SK-N-SH treated with all-trans-retinoic acid at 6 μM for 48 hours (cell line): ENCODE results near the gene WDR20.

ENCODE experiments used
- ATAC-seq: fragments of 200-7000 bp; cut with Tn5 transposase; 3 replicates; pipeline ENCODE4 v1.9.1; 2020; ENCODE audit warnings: mild to moderate bottlenecking, moderate library complexity
- ARNTL ChIP-seq: fragments of 450-650 bp; formaldehyde crosslinking; IDR thresholded peaks from 2 replicates; pipeline ENCODE4 v1.5.0; 2020; ENCODE audit warnings: low read depth, mild to moderate bottlenecking, moderate library complexity, borderline replicate concordance
- BACH2 ChIP-seq: fragments of 250-450 bp; sonication (Bioruptor Pico); IDR thresholded peaks from 2 replicates; pipeline ENCODE4 v1.9.0; 2021; ENCODE audit warnings: mild to moderate bottlenecking, borderline replicate concordance
- CSDC2 ChIP-seq: fragments of 250-450 bp; sonication (Bioruptor Pico); IDR thresholded peaks from 2 replicates; pipeline ENCODE4 v1.5.0; 2020; ENCODE audit warnings: mild to moderate bottlenecking, moderate library complexity
- CSRNP3 ChIP-seq: fragments of 250-450 bp; sonication (Bioruptor Pico); IDR thresholded peaks from 2 replicates; pipeline ENCODE4 v1.5.1; 2021; ENCODE audit warnings: mild to moderate bottlenecking, moderate library complexity
- ESRRG ChIP-seq: fragments of 250-450 bp; sonication (Bioruptor Pico); IDR thresholded peaks from 2 replicates; pipeline ENCODE4 v1.6.1; 2021; ENCODE audit warnings: mild to moderate bottlenecking
- GLIS3 ChIP-seq: fragments of 250-450 bp; sonication (Bioruptor Pico); IDR thresholded peaks from 2 replicates; pipeline ENCODE4 v1.5.0; 2020; ENCODE audit warnings: mild to moderate bottlenecking, moderate library complexity
- ISL1 ChIP-seq: fragments of 250-450 bp; sonication (Bioruptor Pico); IDR thresholded peaks from 2 replicates; pipeline ENCODE4 v2.1.2; 2022; ENCODE audit warnings: mild to moderate bottlenecking, moderate library complexity
- OSR1 ChIP-seq: fragments of 250-450 bp; sonication (Bioruptor Pico); IDR thresholded peaks from 2 replicates; pipeline ENCODE4 v1.8.0; 2022; ENCODE audit warnings: moderate library complexity, mild to moderate bottlenecking, inconsistent platforms
- PPARA ChIP-seq: fragments of 250-450 bp; sonication (Bioruptor Pico); IDR thresholded peaks from 2 replicates; pipeline ENCODE4 v1.5.0; 2020; ENCODE audit warnings: mild to moderate bottlenecking, borderline replicate concordance
- RARB ChIP-seq: fragments of 250-450 bp; sonication (Bioruptor Pico); IDR thresholded peaks from 2 replicates; pipeline ENCODE4 v1.8.0; 2021; ENCODE audit warnings: mild to moderate bottlenecking, moderate library complexity
- SNAI2 ChIP-seq: fragments of 250-450 bp; sonication (Bioruptor Pico); IDR thresholded peaks from 2 replicates; pipeline ENCODE4 v1.5.0; 2020; ENCODE audit warnings: mild to moderate bottlenecking, moderate library complexity
- TCF4 ChIP-seq: fragments of 250-450 bp; sonication (Bioruptor Pico); IDR thresholded peaks from 2 replicates; pipeline ENCODE4 v1.8.0; 2021; ENCODE audit warnings: mild to moderate bottlenecking, moderate library complexity, borderline replicate concordance
- TOX ChIP-seq: fragments of 250-450 bp; sonication (Bioruptor Pico); IDR thresholded peaks from 2 replicates; pipeline ENCODE4 v1.8.0; 2021; ENCODE audit warnings: mild to moderate bottlenecking, moderate library complexity, borderline replicate concordance
- TSHZ2 ChIP-seq: fragments of 250-450 bp; sonication (Bioruptor Pico); IDR thresholded peaks from 2 replicates; pipeline ENCODE4 v1.5.0; 2020; ENCODE audit warnings: mild to moderate bottlenecking, moderate library complexity
- ZC3H10 ChIP-seq: fragments of 250-450 bp; sonication (Bioruptor Pico); IDR thresholded peaks from 2 replicates; pipeline ENCODE4 v1.5.1; 2021; ENCODE audit warnings: mild to moderate bottlenecking, moderate library complexity
- ZFP3 ChIP-seq: fragments of 250-450 bp; sonication (Bioruptor Pico); IDR thresholded peaks from 2 replicates; pipeline ENCODE4 v1.5.0; 2020; ENCODE audit warnings: mild to moderate bottlenecking, moderate library complexity
- ZFP30 ChIP-seq: fragments of 450-650 bp; formaldehyde crosslinking; IDR thresholded peaks from 2 replicates; pipeline ENCODE4 v1.5.0; 2022; ENCODE audit warnings: mild to moderate bottlenecking, moderate library complexity
- ZNF565 ChIP-seq: fragments of 450-650 bp; formaldehyde crosslinking; conservative IDR thresholded peaks from 2 replicates; pipeline ENCODE4 v1.5.0; 2020; ENCODE audit warnings: low read depth, mild to moderate bottlenecking, moderate library complexity
- ZNF70 ChIP-seq: fragments of 450-650 bp; formaldehyde crosslinking; IDR thresholded peaks from 2 replicates; pipeline ENCODE4 v1.5.0; 2020; ENCODE audit warnings: mild to moderate bottlenecking, moderate library complexity
- ZNF8 ChIP-seq: fragments of 450-650 bp; formaldehyde crosslinking; IDR thresholded peaks from 2 replicates; pipeline ENCODE4 v1.5.0; 2020; ENCODE audit warnings: mild to moderate bottlenecking, moderate library complexity
- TF ChIP-seq, protein P1 (sequence below): fragments of 250-450 bp; sonication (Bioruptor Pico); IDR thresholded peaks from 2 replicates; pipeline ENCODE4 v1.5.1; 2020; ENCODE audit warnings: low read depth, mild to moderate bottlenecking, moderate library complexity
- TF ChIP-seq, protein P2 (sequence below): fragments of 250-450 bp; sonication (Bioruptor Pico); IDR thresholded peaks from 2 replicates; pipeline ENCODE4 v1.8.0; 2021; ENCODE audit warnings: low read depth, mild to moderate bottlenecking, moderate library complexity, borderline replicate concordance
- TF ChIP-seq, protein P3 (sequence below): fragments of 250-450 bp; sonication (Bioruptor Pico); IDR thresholded peaks from 2 replicates; pipeline ENCODE4 v1.8.0; 2020; ENCODE audit warnings: mild to moderate bottlenecking, moderate library complexity, borderline replicate concordance

WDR20 gene

DNA sequence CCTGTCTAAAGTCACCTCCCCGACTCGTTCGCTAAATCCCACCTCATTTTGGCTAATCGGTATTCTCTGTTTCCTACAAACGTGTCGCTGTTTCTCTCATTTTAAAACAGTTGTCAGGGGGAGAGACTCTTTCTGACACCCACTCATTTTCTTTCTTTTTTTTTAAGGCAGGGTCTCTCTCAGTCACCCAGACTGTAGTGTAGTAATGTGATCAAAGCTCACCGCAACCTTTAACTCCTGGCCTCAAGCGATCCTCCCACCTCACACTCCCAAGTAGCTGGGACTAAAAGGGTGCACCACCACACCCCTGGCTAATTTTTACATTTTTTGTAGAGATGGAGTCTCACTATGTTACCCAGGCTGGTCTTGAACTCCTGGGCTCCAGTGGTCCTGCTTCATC, 19.1 kb downstream of the WDR20 start (continued):
- TF ChIP-seq TSHZ2 (CRISPR knock-in tag) (no peak), TOX (CRISPR knock-in tag) (no peak), ZFP3 (no peak), ZNF565 (CRISPR knock-in tag) (no peak), ZC3H10 (CRISPR knock-in tag) (no peak), ISL1 (CRISPR knock-in tag) (no peak), BACH2 (no peak), OSR1 (CRISPR knock-in tag) (no peak)

DNA sequence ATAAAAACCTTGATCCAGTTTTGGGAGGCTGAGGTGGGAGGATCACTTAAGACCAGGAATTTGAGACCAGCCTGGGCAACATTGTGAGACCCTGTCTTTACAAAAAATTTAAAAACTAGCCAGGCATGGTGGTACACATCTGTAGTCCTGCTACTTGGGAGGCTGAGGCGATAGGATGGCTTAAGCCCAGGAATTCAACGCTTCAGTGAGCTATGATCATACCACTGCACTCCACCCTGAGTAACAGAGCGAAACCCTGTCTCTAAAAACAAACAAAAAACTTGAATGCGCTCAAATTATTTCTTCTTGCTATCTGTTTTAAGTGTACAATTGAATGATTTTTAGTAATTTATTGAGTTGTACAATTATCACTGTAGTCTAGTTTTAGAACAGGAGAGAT, 20.1 kb downstream of the WDR20 start:
- no peak for TF ChIP-seq ZFP30 (CRISPR knock-in tag)
- no peak for TF ChIP-seq OSR1 (CRISPR knock-in tag)
- TF ChIP-seq TOX (CRISPR knock-in tag): no peak
- no peak for TF ChIP-seq PPARA (CRISPR knock-in tag)
- no peak for ATAC-seq

GRCh38 chr14:102162487-102162886, 22.8 kb downstream of the WDR20 start:
- no peak for ATAC-seq
- no peak for TF ChIP-seq ISL1 (CRISPR knock-in tag)
- TF ChIP-seq SNAI2 (CRISPR knock-in tag): no peak
- no peak for TF ChIP-seq CSDC2 (CRISPR knock-in tag)
- TF ChIP-seq ARNTL (CRISPR knock-in tag): no peak
- no peak for TF ChIP-seq PPARA (CRISPR knock-in tag)
- TF ChIP-seq ZNF70: no peak
- no peak for TF ChIP-seq TCF4 (CRISPR knock-in tag)
- TF ChIP-seq BACH2: no peak
- TF ChIP-seq, protein P1, sequence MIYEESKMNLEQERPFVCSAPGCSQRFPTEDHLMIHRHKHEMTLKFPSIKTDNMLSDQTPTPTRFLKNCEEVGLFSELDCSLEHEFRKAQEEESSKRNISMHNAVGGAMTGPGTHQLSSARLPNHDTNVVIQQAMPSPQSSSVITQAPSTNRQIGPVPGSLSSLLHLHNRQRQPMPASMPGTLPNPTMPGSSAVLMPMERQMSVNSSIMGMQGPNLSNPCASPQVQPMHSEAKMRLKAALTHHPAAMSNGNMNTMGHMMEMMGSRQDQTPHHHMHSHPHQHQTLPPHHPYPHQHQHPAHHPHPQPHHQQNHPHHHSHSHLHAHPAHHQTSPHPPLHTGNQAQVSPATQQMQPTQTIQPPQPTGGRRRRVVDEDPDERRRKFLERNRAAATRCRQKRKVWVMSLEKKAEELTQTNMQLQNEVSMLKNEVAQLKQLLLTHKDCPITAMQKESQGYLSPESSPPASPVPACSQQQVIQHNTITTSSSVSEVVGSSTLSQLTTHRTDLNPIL (CRISPR knock-in tag): no peak
- no peak for TF ChIP-seq ZNF8 (CRISPR knock-in tag)
- no peak for TF ChIP-seq CSRNP3 (CRISPR knock-in tag)
- no peak for TF ChIP-seq ZC3H10 (CRISPR knock-in tag)
- TF ChIP-seq, protein P2, sequence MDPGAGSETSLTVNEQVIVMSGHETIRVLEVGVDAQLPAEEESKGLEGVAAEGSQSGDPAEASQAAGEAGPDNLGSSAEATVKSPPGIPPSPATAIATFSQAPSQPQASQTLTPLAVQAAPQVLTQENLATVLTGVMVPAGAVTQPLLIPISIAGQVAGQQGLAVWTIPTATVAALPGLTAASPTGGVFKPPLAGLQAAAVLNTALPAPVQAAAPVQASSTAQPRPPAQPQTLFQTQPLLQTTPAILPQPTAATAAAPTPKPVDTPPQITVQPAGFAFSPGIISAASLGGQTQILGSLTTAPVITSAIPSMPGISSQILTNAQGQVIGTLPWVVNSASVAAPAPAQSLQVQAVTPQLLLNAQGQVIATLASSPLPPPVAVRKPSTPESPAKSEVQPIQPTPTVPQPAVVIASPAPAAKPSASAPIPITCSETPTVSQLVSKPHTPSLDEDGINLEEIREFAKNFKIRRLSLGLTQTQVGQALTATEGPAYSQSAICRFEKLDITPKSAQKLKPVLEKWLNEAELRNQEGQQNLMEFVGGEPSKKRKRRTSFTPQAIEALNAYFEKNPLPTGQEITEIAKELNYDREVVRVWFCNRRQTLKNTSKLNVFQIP: no peak
- no peak for TF ChIP-seq GLIS3 (CRISPR knock-in tag)
- TF ChIP-seq ZNF565 (CRISPR knock-in tag): no peak
- no peak for TF ChIP-seq ESRRG
- no peak for TF ChIP-seq RARB (CRISPR knock-in tag)
- TF ChIP-seq OSR1 (CRISPR knock-in tag): no peak
- TF ChIP-seq, protein P3, sequence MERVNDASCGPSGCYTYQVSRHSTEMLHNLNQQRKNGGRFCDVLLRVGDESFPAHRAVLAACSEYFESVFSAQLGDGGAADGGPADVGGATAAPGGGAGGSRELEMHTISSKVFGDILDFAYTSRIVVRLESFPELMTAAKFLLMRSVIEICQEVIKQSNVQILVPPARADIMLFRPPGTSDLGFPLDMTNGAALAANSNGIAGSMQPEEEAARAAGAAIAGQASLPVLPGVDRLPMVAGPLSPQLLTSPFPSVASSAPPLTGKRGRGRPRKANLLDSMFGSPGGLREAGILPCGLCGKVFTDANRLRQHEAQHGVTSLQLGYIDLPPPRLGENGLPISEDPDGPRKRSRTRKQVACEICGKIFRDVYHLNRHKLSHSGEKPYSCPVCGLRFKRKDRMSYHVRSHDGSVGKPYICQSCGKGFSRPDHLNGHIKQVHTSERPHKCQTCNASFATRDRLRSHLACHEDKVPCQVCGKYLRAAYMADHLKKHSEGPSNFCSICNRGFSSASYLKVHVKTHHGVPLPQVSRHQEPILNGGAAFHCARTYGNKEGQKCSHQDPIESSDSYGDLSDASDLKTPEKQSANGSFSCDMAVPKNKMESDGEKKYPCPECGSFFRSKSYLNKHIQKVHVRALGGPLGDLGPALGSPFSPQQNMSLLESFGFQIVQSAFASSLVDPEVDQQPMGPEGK (CRISPR knock-in tag): no peak
- no peak for TF ChIP-seq TSHZ2 (CRISPR knock-in tag)
